Smooth muscle cell (in vitro differentiated cells): Measurements from ENCODE around the gene CMYA5. TPM values are rescaled to one million over a fixed set of nuclear protein-coding genes. Genes with fewer than 3 reads are reported as not detected.

Experiments
- DNase-seq: peaks from one replicate; lab custom pipeline; 2025; ENCODE audit not compliant: unreplicated experiment; lab: John Stamatoyannopoulos, UW
- H2AFZ ChIP-seq: fragments of 200-600 bp; sonication (generic); 2 replicates; pipeline ENCODE4 v1.6.0; 2016; ENCODE audit warnings: antibody characterized with exemption, low read depth, mild to moderate bottlenecking
- H3F3A ChIP-seq: fragments of 200-600 bp; sonication (generic); 2 replicates; pipeline ENCODE4 v1.6.0; 2017; ENCODE audit warnings: antibody characterized with exemption, low read depth
- H3K27ac ChIP-seq: fragments of 200-600 bp; sonication (generic); 2 replicates; pipeline ENCODE4 v1.5.1; 2016; ENCODE audit warnings: low read depth, mild to moderate bottlenecking
- H3K27me3 ChIP-seq: fragments of 200-600 bp; sonication (generic); 2 replicates; pipeline ENCODE4 v1.6.1; 2016; ENCODE audit warnings: low read depth, mild to moderate bottlenecking
- H3K36me3 ChIP-seq: fragments of 200-600 bp; sonication (generic); 2 replicates; pipeline ENCODE4 v1.5.1; 2016; ENCODE audit warnings: low read depth
- H3K4me1 ChIP-seq: fragments of 200-600 bp; sonication (generic); 2 replicates; pipeline ENCODE4 v1.5.1; 2016; ENCODE audit warnings: low read depth
- H3K4me2 ChIP-seq: fragments of 200-600 bp; sonication (generic); 2 replicates; pipeline ENCODE4 v1.6.0; 2016; ENCODE audit warnings: mild to moderate bottlenecking
- H3K4me3 ChIP-seq: fragments of 200-600 bp; sonication (generic); 2 replicates; pipeline ENCODE4 v1.5.1; 2016; ENCODE audit warnings: mild to moderate bottlenecking
- H3K79me2 ChIP-seq: fragments of 200-600 bp; sonication (generic); 2 replicates; pipeline ENCODE4 v1.6.0; 2016; ENCODE audit warnings: low read depth, mild to moderate bottlenecking
- H3K9ac ChIP-seq: fragments of 200-600 bp; sonication (generic); 2 replicates; pipeline ENCODE4 v1.6.0; 2016; ENCODE audit warnings: low read depth
- H3K9me3 ChIP-seq: fragments of 200-600 bp; sonication (generic); replicated peaks from 2 replicates; pipeline ENCODE4 v1.5.1; 2016; ENCODE audit warnings: low read depth
- H4K20me1 ChIP-seq: fragments of 200-600 bp; sonication (generic); 2 replicates; pipeline ENCODE4 v1.6.0; 2016; ENCODE audit warnings: low read depth
- CTCF ChIP-seq: fragments of 200-600 bp; sonication (generic); IDR thresholded peaks from 2 replicates; pipeline ENCODE4 v1.5.1; 2017; ENCODE audit warnings: borderline replicate concordance, mild to moderate bottlenecking, antibody characterized with exemption; ENCODE audit not compliant: insufficient read depth, poor library complexity, severe bottlenecking
- WGBS: methylation state at CpG from one replicate; pipeline ENCODE4 v1.1.7; 2016; ENCODE audit warnings: low lambda C conversion rate; 5-methylcytosine and 5-hydroxymethylcytosine counted together
- polyA plus RNA-seq: library from polyadenylated mRNA; unstranded; fragments of >200 nt; fragmentation: Nextera tagmentation; extraction: Ambion mirVana; gene quantifications from 2 replicates; pipeline ENCODE4 v1.2.1, GENCODE V29; 2016
- total RNA-seq: library from RNA; depleted of rRNA; stranded (reverse); fragments of >200 nt; gene quantifications from 2 replicates; pipeline ENCODE4 v1.2.3, GENCODE V29; 2014

CMYA5 gene
- total and polyA plus RNA-seq, 2 experiments from 2014 or later: 0.31 to 1.9 TPM

GRCh38 chr5:79716839-79717238 lies 27.2 kb downstream of the CMYA5 start:
- H3K9me3 ChIP-seq: peaks cover 5% of the 10 kb centered on the region
- DNase-seq: no peak
- no peak overlapping the region for H3K4me2 ChIP-seq
- TF ChIP-seq CTCF: no peak
- WGBS: 4% methylated on average over 1 of the region's 1 CpG
- no peak overlapping the region for H3K27ac ChIP-seq
- no peak overlapping the region for H2AFZ ChIP-seq
- no peaks in the 10 kb centered on the region for H3F3A ChIP-seq
- H3K79me2 ChIP-seq: no peaks in the 10 kb centered on the region
- no peak overlapping the region for H3K4me3 ChIP-seq
- H3K27me3 ChIP-seq: no peaks in the 10 kb centered on the region
- no peaks in the 10 kb centered on the region for H4K20me1 ChIP-seq
- H3K4me1 ChIP-seq: no peaks in the 10 kb centered on the region
- no peak overlapping the region for H3K9ac ChIP-seq
- H3K36me3 ChIP-seq: no peaks in the 10 kb centered on the region

GRCh38 chr5:79720096-79720495 lies 30.5 kb downstream of the CMYA5 start:
- TF ChIP-seq CTCF: no peak

GRCh38 chr5:79727451-79728355 lies 38.1 kb downstream of the CMYA5 start:
- DNase-seq: no peak
- peaks cover 34% of the 10 kb centered on the region for H3K27me3 ChIP-seq
- H3K9me3 ChIP-seq: no peaks in the 10 kb centered on the region
- no peaks in the 10 kb centered on the region for H3K36me3 ChIP-seq
- no peaks in the 10 kb centered on the region for H3K4me1 ChIP-seq
- no peak overlapping the region for H2AFZ ChIP-seq
- H3K27ac ChIP-seq: no peak overlapping the region
- no peak overlapping the region for H3K4me3 ChIP-seq
- WGBS: 57% methylated on average over 14 of the region's 14 CpGs
- H3K79me2 ChIP-seq: no peaks in the 10 kb centered on the region
- no peaks in the 10 kb centered on the region for H3F3A ChIP-seq
- no peak for TF ChIP-seq CTCF
- H3K9ac ChIP-seq: no peak overlapping the region
- H3K4me2 ChIP-seq: no peak overlapping the region
- H4K20me1 ChIP-seq: no peaks in the 10 kb centered on the region

More at GRCh38 chr5:79720096-79720495, 30.5 kb downstream of the CMYA5 start:
- Histone ChIP-seq H3K9me3 (peaks cover 5% of the 10 kb centered on the region), H2AFZ (no peak overlapping the region), H3K27ac (no peak overlapping the region), H3F3A (no peaks in the 10 kb centered on the region), H3K79me2 (no peaks in the 10 kb centered on the region), H3K36me3 (no peaks in the 10 kb centered on the region), H3K9ac (no peak overlapping the region), H3K27me3 (no peaks in the 10 kb centered on the region), H3K4me1 (no peaks in the 10 kb centered on the region), H3K4me3 (no peak overlapping the region), H3K4me2 (no peak overlapping the region), H4K20me1 (no peaks in the 10 kb centered on the region)
- DNase-seq: no peak

GRCh38 chr5:79728396-79728795 lies 38.8 kb downstream of the CMYA5 start:
- TF ChIP-seq CTCF: no peak
- no peaks in the 10 kb centered on the region for H3F3A ChIP-seq
- no peak overlapping the region for H3K4me3 ChIP-seq
- peaks cover 41% of the 10 kb centered on the region for H3K27me3 ChIP-seq
- H2AFZ ChIP-seq: no peak overlapping the region
- WGBS: 77% methylated on average over 4 of the region's 4 CpGs
- DNase-seq: no peak
- H3K27ac ChIP-seq: no peak overlapping the region
- no peak overlapping the region for H3K4me2 ChIP-seq
- no peaks in the 10 kb centered on the region for H3K9me3 ChIP-seq
- H3K79me2 ChIP-seq: no peaks in the 10 kb centered on the region
- H3K4me1 ChIP-seq: no peaks in the 10 kb centered on the region
- no peak overlapping the region for H3K9ac ChIP-seq
- H3K36me3 ChIP-seq: no peaks in the 10 kb centered on the region
- no peaks in the 10 kb centered on the region for H4K20me1 ChIP-seq
